HG02852 (cell line): Measurements from ENCODE around the gene GRIN2B.

Source experiments
- ATAC-seq: cut with Tn5 transposase; IDR thresholded peaks from one replicate; pipeline ENCODE4 v1.9.1; 2021; ENCODE audit warnings: mild to moderate bottlenecking, moderate library complexity; ENCODE audit not compliant: unreplicated experiment

GRIN2B gene

GRCh38 chr12:13959131-13959723, 22.2 kb downstream of the GRIN2B start:
- ATAC-seq: no peak

GRCh38 chr12:13957576-13957975, 23.8 kb downstream of the GRIN2B start:
- ATAC-seq: no peak

GRCh38 chr12:13956060-13956590, 25.3 kb downstream of the GRIN2B start:
- no peak for ATAC-seq

- ATAC-seq: no peak
Measured at GRCh38 chr12:13952096-13952495, 29.3 kb downstream of the GRIN2B start.

GRCh38 chr12:13950502-13950901, 30.9 kb downstream of the GRIN2B start:
- no peak for ATAC-seq

GRCh38 chr12:13948621-13949020, 32.8 kb downstream of the GRIN2B start:
- no peak for ATAC-seq

- no peak for ATAC-seq
Measured at GRCh38 chr12:13947276-13947946, 34.0 kb downstream of the GRIN2B start.

- no peak for ATAC-seq
Measured at GRCh38 chr12:13945641-13946040, 35.8 kb downstream of the GRIN2B start.

GRCh38 chr12:13945236-13945635, 36.2 kb downstream of the GRIN2B start:
- ATAC-seq: no peak

GRCh38 chr12:13942826-13943225, 38.6 kb downstream of the GRIN2B start:
- no peak for ATAC-seq

- ATAC-seq: no peak
Measured at GRCh38 chr12:13941258-13942249, 39.8 kb downstream of the GRIN2B start.

GRCh38 chr12:13940335-13940865, 41.0 kb downstream of the GRIN2B start:
- no peak for ATAC-seq

GRCh38 chr12:13937735-13938134, 43.7 kb downstream of the GRIN2B start:
- no peak for ATAC-seq

GRCh38 chr12:13935169-13935568, 46.2 kb downstream of the GRIN2B start:
- no peak for ATAC-seq
